Neuron (in vitro differentiated cells): Measurements from ENCODE around the gene BTRC.

Experiments used
- H2AFZ ChIP-seq: one replicate; pipeline ENCODE4 v1.6.1; 2013; ENCODE audit warnings: low read depth, mild to moderate bottlenecking, inconsistent platforms, low read length, moderate library complexity
- H3K27me3 ChIP-seq: one replicate; pipeline ENCODE4 v1.6.1; 2013; ENCODE audit warnings: low read length; ENCODE audit not compliant: insufficient read depth
- H3K36me3 ChIP-seq: one replicate; pipeline ENCODE4 v1.6.1; 2013; ENCODE audit warnings: low read length; ENCODE audit not compliant: insufficient read depth
- H3K4me1 ChIP-seq: one replicate; pipeline ENCODE4 v1.6.1; 2013; ENCODE audit warnings: low read length; ENCODE audit not compliant: insufficient read depth
- H3K4me3 ChIP-seq: 2 replicates; pipeline ENCODE4 v1.5.1; 2013; ENCODE audit warnings: mild to moderate bottlenecking, low read length, moderate library complexity
- H3K9me3 ChIP-seq: one replicate; pipeline ENCODE4 v1.6.1; 2013; ENCODE audit warnings: low read length

BTRC gene

DNA sequence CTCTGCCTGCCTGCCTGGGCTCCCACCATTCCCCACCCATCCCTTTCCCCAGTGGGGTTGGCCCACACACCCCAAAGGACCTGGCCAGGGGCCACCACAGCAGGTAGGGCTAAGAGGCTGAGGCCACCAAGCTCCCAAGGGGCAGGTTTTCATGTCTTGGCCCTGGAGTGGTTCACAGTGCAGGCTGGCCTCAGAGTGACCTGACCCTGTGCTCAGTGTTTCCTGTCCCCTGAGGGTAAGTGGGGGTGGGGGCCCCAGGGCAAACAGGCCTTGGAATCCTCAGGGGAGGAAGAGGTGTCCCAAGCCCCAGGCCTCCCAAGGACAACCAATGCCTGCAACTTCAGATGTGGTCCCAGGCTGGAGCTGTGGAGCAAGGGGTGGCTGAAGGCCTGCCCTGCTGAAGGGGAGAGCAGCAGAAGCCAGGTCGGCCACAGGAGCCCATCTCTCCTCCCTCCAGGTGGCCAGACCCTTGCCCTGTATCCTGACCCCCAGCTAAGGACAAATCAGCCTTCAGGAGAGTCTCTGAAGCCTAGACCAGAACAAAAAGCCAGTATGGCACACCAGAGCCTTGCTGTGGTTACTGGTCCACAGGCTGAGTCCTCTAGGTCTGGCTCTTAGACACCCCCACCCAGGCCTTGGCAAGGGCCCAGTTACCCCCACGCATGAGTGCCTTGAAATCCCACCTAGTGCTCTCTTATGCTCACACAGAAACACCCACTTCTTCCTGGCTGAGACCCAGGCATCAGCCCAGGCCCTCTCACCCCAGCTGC is 206.5 kb downstream of the BTRC start:
- Histone ChIP-seq H3K27me3 (peaks cover 12% of the 10 kb centered on the region), H3K36me3 (no peaks in the 10 kb centered on the region), H3K9me3 (no peaks in the 10 kb centered on the region), H3K4me3 (no peak overlapping the region), H2AFZ (no peak overlapping the region), H3K4me1 (no peaks in the 10 kb centered on the region)

DNA sequence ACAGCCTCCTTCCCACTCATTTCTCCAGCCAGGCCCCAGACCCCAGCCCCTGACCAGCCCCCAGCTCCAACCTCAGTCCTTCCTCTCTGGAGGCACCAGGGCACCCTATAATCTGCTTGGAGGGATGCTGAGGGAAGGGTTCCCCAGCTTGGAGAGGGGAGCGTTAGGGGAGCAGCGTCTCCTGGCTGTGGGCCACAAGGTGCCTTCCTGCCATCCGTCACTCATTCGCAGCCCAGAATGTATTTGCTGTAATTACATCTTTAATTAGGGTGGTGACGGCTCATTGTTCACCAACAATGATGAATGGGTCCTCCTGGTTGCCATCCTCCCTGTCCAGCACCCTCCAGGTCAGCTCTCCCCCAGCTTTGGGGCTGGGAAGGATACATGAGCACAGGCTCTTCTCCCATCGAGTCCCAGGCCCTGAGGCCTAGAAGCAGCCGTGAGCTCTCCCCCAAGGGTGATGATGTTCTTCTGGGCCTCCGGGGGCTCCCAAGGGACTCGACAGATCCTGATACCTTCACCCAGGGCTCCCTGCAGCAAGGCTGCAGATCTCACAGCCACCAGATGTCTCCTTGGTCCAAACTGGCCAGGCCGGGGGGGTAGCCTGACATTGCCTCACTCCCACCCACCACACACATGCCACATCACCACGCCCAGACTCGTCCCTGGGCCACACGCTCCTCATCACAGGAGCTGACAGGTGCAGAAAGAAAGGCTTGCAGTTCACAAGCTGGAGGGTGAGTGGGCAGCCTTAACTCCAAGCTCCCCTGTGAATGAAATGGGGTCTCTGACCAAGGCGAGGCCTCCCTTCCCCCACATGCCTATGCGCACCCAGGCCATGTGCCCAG is 207.3 kb downstream of the BTRC start:
- no peak overlapping the region for H2AFZ ChIP-seq
- H3K4me3 ChIP-seq, result no peak overlapping the region
- H3K27me3 ChIP-seq, result peaks cover 19% of the 10 kb centered on the region
- H3K9me3 ChIP-seq, result no peaks in the 10 kb centered on the region
- H3K4me1 ChIP-seq, result no peaks in the 10 kb centered on the region
- no peaks in the 10 kb centered on the region for H3K36me3 ChIP-seq

DNA sequence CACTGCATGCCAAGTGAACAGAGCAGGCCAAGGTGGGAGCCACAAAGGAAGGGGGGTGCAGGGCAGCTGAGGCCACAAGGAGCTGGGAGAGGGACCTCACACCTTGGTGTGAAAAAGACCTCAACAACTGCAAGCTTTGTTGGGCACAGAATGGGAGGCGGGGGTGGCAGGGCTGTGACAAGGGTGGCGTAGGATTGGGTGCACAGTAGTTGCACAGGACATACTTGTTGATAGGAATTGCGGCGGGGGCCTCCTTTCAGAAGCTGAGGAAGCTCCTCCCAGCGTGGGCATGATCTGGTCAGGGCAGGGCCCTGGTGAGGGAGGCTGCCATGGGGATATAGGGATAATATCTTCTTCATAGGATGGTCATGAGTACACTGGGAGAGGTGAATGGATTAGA is 208.3 kb downstream of the BTRC start:
- no peaks in the 10 kb centered on the region for H3K4me1 ChIP-seq
- no peak overlapping the region for H2AFZ ChIP-seq
- H3K9me3 ChIP-seq, result no peaks in the 10 kb centered on the region
- H3K4me3 ChIP-seq, result no peak overlapping the region
- peaks cover 26% of the 10 kb centered on the region for H3K27me3 ChIP-seq
- no peaks in the 10 kb centered on the region for H3K36me3 ChIP-seq

DNA sequence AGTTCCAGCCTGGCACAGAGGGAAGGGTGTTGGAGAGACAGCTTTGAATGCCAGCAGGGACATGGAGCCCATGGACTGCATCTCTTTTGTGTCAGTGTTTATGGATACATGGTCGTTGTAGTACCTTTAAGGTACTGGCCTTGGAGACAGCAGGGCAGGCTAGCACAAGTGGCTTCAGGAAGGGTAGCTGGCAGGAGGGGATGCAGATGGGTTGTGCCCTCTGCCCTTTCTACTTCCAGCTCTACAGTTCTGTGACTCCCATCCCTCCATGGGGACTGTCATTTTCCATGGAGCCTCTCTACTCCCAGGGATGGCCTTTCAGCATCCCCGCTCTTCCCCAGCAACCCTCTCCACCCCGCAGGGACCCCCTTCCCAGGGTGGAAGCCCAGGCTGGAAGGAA is 209.0 kb downstream of the BTRC start:
- H3K4me1 ChIP-seq, result no peaks in the 10 kb centered on the region
- no peak overlapping the region for H2AFZ ChIP-seq
- peaks cover 34% of the 10 kb centered on the region for H3K27me3 ChIP-seq
- H3K36me3 ChIP-seq, result no peaks in the 10 kb centered on the region
- H3K4me3 ChIP-seq, result no peak overlapping the region
- no peaks in the 10 kb centered on the region for H3K9me3 ChIP-seq

DNA sequence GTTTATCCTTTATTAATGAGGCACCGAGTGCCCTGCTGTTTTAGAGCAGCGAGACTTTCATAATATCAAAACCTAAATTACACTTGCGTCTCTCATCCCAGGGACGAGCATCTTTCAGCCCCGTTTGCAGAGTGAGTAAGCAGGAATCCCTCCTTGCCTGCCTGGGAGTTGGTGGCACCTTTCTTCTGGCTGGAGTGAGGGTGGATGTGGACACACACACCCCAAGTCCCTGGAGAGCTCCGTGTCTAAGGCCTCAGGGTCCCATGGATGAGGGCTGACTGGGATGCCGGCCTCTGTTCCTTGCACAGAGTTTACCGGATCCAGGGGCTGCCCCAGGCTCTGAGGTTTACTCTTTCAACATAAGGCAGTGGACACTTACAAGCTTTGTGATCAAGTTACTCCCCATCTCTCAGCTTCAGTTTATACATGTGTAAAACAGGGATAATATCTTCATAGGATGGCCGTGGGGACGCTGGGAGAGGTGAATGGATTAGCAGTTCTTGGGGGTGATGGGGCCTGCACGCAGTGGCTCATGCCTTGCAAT is 209.6 kb downstream of the BTRC start:
- H3K27me3 ChIP-seq, result peaks cover 39% of the 10 kb centered on the region
- H3K36me3 ChIP-seq, result no peaks in the 10 kb centered on the region
- no peaks in the 10 kb centered on the region for H3K4me1 ChIP-seq
- no peak overlapping the region for H2AFZ ChIP-seq
- no peaks in the 10 kb centered on the region for H3K9me3 ChIP-seq
- no peak overlapping the region for H3K4me3 ChIP-seq

DNA sequence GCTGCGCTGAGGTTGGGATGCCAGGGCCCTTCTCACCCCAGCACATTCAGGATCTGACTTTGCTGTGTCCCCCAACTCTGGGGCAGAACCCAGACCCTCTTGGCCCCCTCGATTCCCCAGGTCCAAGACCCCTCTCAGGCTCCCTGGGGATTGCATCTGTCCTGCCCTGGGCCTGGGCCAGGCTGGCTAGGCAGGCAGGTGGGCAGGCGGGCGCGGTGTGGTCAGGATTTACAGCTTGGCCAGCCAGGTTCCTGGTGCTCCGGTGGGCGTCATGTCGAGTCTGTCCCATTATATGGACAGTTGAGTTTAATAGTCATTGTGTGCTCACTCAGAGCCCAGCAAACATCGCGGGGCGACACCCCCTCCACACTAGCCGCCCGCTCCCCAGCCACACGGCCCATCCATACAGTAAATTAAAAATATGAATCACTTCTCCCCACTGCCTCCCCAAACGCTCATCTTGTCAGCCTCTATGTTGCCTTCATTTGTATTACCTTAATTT is 210.6 kb downstream of the BTRC start:
- H3K27me3 ChIP-seq, result peaks cover 49% of the 10 kb centered on the region
- H3K4me1 ChIP-seq, result peaks cover 2% of the 10 kb centered on the region
- no peaks in the 10 kb centered on the region for H3K36me3 ChIP-seq
- no peak overlapping the region for H2AFZ ChIP-seq
- H3K4me3 ChIP-seq, result no peak overlapping the region
- H3K9me3 ChIP-seq, result no peaks in the 10 kb centered on the region

DNA sequence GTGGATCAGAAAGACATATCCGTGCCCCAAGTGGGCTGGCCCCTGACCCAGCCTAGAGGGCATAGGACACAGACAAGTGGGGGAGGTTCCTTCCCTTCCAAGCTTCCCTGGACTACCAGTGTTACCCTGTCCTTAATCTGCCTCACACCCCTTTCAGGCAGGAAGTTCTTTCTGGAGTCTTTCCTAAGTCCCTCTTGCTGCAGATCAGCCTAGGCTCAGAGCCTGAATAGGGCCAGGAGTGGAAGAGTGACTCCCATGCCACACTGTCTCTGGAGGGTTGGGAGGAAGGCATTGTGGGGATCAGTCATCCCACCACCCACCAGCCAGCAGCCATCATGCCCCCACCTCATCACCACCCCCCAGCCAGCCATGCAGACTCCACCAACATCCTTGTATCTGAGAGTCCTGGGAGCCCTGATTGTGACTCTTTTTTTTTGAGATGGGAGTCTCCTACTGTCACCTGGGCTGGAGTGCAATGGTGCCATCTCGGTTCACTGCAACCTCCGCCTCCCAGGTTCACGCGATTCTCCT is 211.5 kb downstream of the BTRC start:
- H3K4me3 ChIP-seq, result no peak overlapping the region
- H2AFZ ChIP-seq, result no peak overlapping the region
- no peaks in the 10 kb centered on the region for H3K36me3 ChIP-seq
- no peaks in the 10 kb centered on the region for H3K9me3 ChIP-seq
- peaks cover 9% of the 10 kb centered on the region for H3K4me1 ChIP-seq
- peaks cover 54% of the 10 kb centered on the region for H3K27me3 ChIP-seq

DNA sequence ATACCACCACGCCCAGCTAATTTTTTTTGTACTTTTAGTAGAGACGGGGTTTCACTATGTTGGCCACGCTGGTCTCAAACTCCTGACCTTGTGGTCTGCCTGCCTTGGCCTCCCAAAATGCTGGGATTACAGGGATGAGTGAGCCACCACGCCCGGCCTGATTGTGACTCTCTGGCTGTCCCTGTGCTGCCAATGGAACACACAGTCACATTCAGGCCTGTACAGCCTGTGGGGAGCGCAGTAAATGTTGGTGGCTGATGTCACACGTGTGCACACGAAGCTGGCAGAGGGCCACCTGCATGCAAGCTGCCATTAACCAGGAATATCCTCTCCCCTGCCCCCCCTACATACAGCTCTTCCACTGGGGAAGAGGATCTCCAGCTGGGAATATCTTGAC is 212.0 kb downstream of the BTRC start:
- Histone ChIP-seq H3K36me3 (no peaks in the 10 kb centered on the region), H3K27me3 (peaks cover 56% of the 10 kb centered on the region), H3K4me3 (no peak overlapping the region), H3K4me1 (peaks cover 14% of the 10 kb centered on the region), H2AFZ (no peak overlapping the region), H3K9me3 (no peaks in the 10 kb centered on the region)

DNA sequence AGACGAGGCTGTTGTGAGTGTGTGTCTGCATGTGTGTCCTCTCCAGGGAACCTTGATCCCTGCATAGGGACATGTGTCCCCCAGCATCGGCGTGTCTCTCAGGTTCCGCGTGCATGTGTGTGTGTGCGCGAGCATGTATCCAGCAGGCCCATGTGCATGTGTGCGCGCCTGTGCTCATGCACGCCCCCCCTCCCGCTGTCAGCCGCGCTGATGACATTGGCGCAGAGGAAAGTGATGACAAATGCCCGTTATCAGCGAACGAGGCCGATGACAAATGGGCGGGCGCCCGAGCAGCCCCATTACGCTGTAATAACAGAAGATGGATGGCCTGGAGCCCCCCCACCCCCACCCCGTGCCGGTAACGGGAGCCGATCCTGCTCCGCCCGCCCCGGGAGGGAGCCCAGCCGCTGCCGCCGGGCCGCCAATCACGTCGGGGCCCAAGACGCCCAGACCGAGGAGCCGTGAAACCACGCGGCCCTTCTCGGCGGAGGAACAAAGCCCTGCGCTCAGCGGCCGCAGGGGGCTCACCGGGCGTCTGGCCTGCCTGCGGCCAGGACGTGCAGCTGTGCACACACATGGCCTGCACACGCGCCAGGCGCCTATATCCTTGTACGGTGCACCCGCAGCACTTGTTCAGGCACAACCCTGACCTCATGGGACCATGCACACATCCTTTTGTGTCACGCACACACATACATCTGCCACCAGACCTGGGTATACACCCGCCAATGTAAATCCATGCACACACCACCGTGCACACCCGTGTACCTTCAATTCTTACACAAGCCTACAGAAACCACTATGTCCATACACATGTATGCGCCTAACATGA is 212.6 kb downstream of the BTRC start:
- Histone ChIP-seq H3K4me1 (peaks cover 16% of the 10 kb centered on the region), H3K4me3 (no peak overlapping the region), H3K9me3 (no peaks in the 10 kb centered on the region), H2AFZ (no peak overlapping the region), H3K27me3 (peaks cover 61% of the 10 kb centered on the region), H3K36me3 (no peaks in the 10 kb centered on the region)

DNA sequence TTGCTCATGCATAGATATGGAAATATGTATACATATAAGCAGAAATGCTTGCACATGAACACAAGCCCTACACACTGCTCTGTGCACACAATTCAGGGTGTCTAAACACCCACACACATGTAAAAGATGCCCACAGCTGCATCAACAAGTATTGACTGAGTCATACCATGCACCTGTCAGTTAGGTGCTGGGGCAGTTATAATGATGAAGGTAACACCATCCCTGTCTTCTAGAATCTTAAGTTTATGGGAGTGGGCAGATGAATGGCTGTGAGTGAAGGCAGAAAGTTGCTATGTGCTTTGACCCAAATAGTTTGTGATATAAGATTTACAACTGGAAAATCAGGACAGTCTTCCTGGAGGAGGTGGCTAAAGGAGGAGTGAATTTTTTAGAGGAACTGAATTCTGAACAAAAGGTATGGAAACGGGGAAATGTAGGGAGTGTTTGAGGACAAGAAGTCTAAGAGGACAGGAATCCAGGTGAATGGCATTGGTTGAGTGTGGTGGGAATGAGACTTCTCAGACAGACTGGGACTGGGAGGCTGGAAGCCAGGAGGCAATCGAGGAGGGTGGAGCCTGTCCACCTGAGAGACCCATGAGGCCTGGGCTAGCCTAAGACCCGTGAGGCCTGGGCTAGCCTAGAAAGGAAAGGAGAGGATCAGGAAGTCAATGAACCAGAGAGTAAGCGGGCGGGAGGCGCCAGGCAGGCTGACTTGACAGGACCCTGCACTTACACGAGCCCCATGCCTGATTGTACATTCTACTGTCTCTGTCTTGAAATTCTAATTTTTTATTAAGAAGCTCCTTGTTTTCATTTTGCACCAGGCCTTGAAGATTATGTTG is 213.4 kb downstream of the BTRC start:
- H3K27me3 ChIP-seq, result peaks cover 65% of the 10 kb centered on the region
- H3K36me3 ChIP-seq, result no peaks in the 10 kb centered on the region
- H3K9me3 ChIP-seq, result peaks cover 2% of the 10 kb centered on the region
- no peak overlapping the region for H2AFZ ChIP-seq
- H3K4me3 ChIP-seq, result no peak overlapping the region
- H3K4me1 ChIP-seq, result peaks cover 16% of the 10 kb centered on the region

DNA sequence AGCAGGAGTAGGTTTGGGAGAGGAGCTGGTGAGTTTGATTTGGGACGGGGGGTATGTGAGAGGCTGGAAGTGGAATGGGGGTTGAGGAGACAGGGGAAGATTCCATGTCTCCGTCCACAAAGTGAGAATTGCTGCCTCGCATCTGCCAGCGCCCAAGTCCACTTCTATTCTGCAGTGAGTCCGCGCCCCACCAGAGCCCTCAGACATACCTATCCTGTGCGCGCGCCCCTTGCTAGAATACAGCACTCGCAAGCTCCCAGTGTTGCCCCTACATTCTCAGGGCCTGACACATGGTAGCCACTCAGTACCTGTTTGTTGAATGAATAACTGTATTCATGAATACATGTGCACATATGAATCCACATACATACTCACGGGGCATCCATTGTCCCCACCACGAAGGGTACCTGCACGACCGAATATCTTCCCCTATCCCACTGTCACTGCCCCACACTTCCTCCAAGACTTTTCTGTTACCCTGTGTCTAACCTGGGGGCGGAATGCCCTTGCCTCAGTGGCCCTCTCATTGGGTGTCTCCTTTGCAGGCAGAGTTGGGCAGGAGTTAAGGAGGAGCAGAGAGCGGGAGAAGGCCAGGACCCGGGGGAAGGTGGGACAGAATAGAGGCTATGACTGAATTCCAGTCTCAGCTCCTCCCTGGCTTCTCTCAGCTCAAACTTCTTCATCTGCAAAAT is 214.2 kb downstream of the BTRC start:
- Histone ChIP-seq H3K4me3 (no peak overlapping the region), H3K36me3 (no peaks in the 10 kb centered on the region), H2AFZ (no peak overlapping the region), H3K4me1 (peaks cover 16% of the 10 kb centered on the region), H3K9me3 (peaks cover 3% of the 10 kb centered on the region), H3K27me3 (peaks cover 66% of the 10 kb centered on the region)
